ENCODE data around the gene EDIL3.

Gene EDIL3

DNA sequence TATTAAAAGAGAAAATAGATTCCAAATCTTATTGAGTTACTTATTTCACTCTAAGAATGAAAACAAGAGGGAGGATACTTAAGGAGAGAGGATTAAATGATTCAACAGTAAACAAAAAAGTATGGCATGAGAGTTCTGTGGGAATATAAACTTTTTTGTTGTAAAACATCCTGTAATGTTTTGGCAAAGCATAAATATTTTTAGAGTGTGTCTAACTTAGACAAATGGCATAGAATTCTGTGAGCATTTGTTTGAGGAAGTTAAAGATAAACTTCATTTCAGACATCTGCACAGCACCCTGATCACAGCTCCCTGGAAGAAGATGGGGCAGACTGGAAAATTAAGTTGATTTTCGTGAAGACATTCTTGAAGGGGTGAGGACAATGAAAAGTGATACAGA lies 417.3 kb downstream of the EDIL3 start:
- no peak overlapping the region for H3K4me3 Mint-ChIP-seq
- CTCF ChIA-PET, result no interaction called here
- H3K27me3 Mint-ChIP-seq, result no peaks in the 10 kb centered on the region
- no peak for DNase-seq
- H3K36me3 Mint-ChIP-seq, result no peaks in the 10 kb centered on the region
- H3K27ac Mint-ChIP-seq, result no peak overlapping the region
- no peaks in the 10 kb centered on the region for H3K9me3 Mint-ChIP-seq
- H3K4me1 Mint-ChIP-seq, result no peaks in the 10 kb centered on the region

DNA sequence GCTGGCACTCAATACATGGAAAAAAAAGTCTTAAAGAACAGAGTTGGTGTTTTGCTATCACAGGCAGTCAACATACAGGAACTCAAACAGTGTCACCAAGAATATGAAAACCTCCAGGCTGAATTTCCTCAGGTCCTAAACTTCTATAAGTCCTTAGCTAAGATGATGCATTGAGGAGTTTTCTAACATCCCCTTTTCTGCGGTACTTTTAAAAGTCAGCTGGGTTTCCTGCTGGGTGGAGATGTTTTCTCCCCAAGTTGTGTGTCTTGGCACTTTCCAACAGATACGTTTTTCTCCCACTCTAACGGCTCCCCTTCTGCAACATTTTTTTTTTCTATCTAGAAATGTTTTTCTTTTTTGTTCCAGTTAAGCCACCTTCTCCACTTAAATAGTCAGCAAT lies 419.2 kb downstream of the EDIL3 start:
- CTCF ChIA-PET, result interaction anchor here (0.7 kb wide), 1 partner anchor 1571 kb away, joined by 3 read pairs; no protein-coding TSS in a partner anchor
- no peaks in the 10 kb centered on the region for H3K9me3 Mint-ChIP-seq
- no peak overlapping the region for H3K4me3 Mint-ChIP-seq
- H3K36me3 Mint-ChIP-seq, result no peaks in the 10 kb centered on the region
- no peak for DNase-seq
- H3K27ac Mint-ChIP-seq, result no peak overlapping the region
- H3K27me3 Mint-ChIP-seq, result no peaks in the 10 kb centered on the region
- no peaks in the 10 kb centered on the region for H3K4me1 Mint-ChIP-seq

DNA sequence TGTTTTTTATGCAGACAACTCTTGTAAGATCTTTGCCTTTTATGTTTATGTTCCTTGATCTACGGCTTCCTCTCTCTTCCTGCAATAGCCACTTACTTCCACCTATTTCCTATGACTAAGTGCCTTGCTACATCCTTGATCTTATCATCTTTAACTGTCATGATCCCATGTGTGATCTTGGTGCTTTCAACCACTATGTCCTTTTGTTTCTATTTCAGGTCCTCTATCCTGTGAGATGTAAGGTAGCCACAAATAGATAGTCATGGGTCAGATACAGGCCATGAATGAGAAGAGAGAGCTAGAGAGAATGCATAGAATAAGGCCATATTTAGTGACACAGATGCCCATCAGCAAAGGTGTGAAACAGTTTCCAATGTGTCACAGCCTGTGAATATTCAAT lies 420.4 kb downstream of the EDIL3 start:
- no peak for DNase-seq
- Mint-ChIP-seq H3K36me3 (no peaks in the 10 kb centered on the region), H3K27ac (no peak overlapping the region), H3K27me3 (no peaks in the 10 kb centered on the region), H3K9me3 (no peaks in the 10 kb centered on the region), H3K4me3 (no peak overlapping the region), H3K4me1 (no peaks in the 10 kb centered on the region)
- CTCF ChIA-PET, result no interaction called here

DNA sequence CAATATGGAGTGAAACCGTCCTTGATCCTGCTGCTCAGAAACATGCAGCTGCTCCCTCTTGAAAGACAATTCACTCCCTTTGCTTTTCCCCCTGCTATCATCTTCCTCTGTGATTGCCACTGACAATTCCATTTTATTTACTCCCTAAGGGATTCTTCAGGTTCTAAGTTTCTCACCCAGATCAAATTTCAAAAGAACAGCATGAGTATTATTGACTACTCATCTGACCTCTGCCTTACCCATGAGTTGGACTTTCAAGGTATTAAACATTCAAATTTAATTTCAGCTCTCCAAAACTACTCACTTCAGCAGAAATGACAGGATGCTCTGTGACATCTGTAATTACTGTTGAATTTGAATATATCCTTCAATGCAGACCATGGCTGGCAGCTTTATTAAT lies 427.5 kb downstream of the EDIL3 start:
- CTCF ChIA-PET, result no interaction called here
- Mint-ChIP-seq H3K9me3 (no peaks in the 10 kb centered on the region), H3K4me1 (no peaks in the 10 kb centered on the region), H3K4me3 (no peak overlapping the region), H3K27ac (no peak overlapping the region), H3K36me3 (no peaks in the 10 kb centered on the region), H3K27me3 (no peaks in the 10 kb centered on the region)
- DNase-seq, result no peak

DNA sequence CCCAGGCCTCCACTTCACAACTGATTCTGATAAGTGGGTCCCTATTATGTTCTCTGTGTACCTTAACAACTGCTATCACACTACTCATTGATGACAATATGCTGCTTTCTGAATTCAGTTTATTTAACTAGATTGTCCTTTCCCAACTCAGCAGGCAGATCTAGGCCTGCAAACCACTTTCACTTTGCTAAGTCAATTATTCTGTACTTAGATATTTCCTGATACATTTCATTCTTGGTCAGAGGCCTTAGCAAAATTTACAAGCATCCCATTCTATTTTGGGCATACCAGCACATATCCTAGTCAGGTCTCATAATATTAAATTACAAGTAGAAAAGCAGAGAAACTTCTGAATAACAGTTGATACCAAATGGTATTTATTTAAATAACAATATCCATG lies 428.3 kb downstream of the EDIL3 start:
- no peak overlapping the region for H3K4me3 Mint-ChIP-seq
- no peaks in the 10 kb centered on the region for H3K27me3 Mint-ChIP-seq
- H3K9me3 Mint-ChIP-seq, result no peaks in the 10 kb centered on the region
- H3K4me1 Mint-ChIP-seq, result no peaks in the 10 kb centered on the region
- CTCF ChIA-PET, result no interaction called here
- no peak overlapping the region for H3K27ac Mint-ChIP-seq
- DNase-seq, result no peak
- no peaks in the 10 kb centered on the region for H3K36me3 Mint-ChIP-seq

DNA sequence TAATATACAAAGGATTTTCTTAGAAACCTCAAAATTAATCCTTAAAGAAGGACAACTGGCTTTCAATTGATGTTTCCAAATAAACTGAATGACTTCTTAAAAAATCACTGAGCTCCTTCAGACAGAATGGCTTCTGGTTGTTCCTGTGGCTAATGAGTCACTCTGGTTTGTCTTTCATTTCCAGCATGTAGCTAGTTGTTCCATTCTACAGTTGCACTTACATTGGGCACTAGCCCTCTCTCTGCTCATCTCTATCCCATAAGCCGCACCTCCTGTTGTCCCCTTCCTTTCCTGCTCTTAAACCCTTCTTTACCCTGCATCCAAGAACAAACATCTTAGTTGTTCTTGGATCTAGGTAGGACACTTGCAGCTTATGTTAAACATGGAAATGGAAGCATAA lies 428.8 kb downstream of the EDIL3 start:
- DNase-seq, result no peak
- no peak overlapping the region for H3K4me3 Mint-ChIP-seq
- CTCF ChIA-PET, result no interaction called here
- H3K9me3 Mint-ChIP-seq, result no peaks in the 10 kb centered on the region
- H3K27ac Mint-ChIP-seq, result no peak overlapping the region
- no peaks in the 10 kb centered on the region for H3K4me1 Mint-ChIP-seq
- H3K36me3 Mint-ChIP-seq, result no peaks in the 10 kb centered on the region
- no peaks in the 10 kb centered on the region for H3K27me3 Mint-ChIP-seq

DNA sequence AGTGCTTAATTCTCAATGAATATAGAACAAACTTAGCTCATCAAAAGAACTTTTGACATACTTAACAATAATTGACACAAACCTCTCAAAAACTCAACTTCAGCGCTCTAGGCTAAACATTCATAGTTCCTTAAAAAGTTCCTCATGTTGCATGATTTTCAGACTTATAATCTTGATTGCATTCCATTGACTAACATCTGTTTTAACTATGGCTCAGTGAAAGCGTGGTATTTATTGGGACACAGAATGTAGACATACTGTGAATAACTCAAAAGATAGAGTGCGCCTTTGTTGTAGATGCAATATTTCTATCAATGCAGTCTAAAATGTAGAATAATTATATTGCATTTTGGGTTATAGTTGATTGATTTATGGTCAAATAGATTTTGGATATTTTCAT lies 436.9 kb downstream of the EDIL3 start:
- no peak for DNase-seq
- Mint-ChIP-seq H3K27ac (no peak overlapping the region), H3K9me3 (no peaks in the 10 kb centered on the region), H3K4me3 (no peak overlapping the region), H3K4me1 (no peaks in the 10 kb centered on the region), H3K27me3 (no peaks in the 10 kb centered on the region), H3K36me3 (no peaks in the 10 kb centered on the region)
- CTCF ChIA-PET, result no interaction called here

DNA sequence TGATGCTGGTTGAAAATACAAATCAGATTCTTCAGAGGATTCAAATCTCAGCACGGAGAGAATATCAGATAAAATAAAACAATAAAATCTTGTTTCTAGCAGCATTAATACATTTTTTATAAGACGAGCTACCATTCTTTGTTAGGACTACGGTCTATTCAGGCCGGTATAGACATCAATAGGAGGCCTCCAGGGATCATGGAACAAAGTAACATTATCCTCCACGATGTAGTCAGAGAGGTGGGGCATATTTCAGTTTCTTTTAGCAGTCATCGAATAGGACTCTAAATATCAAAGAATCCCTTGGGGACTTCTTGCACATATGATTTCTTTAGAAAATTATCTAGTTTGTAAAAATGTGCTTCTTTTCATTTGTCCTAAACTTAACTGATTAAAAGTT lies 438.2 kb downstream of the EDIL3 start:
- H3K27me3 Mint-ChIP-seq, result no peaks in the 10 kb centered on the region
- H3K27ac Mint-ChIP-seq, result no peak overlapping the region
- no peak for DNase-seq
- CTCF ChIA-PET, result no interaction called here
- no peaks in the 10 kb centered on the region for H3K4me1 Mint-ChIP-seq
- no peaks in the 10 kb centered on the region for H3K36me3 Mint-ChIP-seq
- H3K9me3 Mint-ChIP-seq, result no peaks in the 10 kb centered on the region
- no peak overlapping the region for H3K4me3 Mint-ChIP-seq

DNA sequence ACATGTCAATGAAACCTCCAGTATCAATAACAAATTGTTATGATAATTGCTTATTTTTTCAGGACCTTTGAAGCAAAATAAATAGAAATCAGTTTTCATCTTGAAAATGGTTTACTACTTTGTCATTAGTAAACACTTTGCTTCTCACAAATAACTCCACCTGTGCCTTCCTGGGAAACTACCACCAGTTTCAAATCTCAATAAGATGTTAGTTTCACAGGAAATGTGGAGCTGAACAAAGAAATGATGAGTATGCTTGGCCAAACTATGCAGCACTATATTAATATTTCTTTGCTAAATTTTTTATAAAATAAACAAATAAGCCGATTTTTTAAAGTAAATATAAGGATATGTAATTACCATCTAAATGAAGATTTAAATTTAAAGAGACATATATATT lies 442.5 kb downstream of the EDIL3 start:
- no peak overlapping the region for H3K4me3 Mint-ChIP-seq
- no peak for DNase-seq
- H3K9me3 Mint-ChIP-seq, result no peaks in the 10 kb centered on the region
- no peaks in the 10 kb centered on the region for H3K4me1 Mint-ChIP-seq
- no peaks in the 10 kb centered on the region for H3K36me3 Mint-ChIP-seq
- no peaks in the 10 kb centered on the region for H3K27me3 Mint-ChIP-seq
- CTCF ChIA-PET, result no interaction called here
- H3K27ac Mint-ChIP-seq, result no peak overlapping the region

DNA sequence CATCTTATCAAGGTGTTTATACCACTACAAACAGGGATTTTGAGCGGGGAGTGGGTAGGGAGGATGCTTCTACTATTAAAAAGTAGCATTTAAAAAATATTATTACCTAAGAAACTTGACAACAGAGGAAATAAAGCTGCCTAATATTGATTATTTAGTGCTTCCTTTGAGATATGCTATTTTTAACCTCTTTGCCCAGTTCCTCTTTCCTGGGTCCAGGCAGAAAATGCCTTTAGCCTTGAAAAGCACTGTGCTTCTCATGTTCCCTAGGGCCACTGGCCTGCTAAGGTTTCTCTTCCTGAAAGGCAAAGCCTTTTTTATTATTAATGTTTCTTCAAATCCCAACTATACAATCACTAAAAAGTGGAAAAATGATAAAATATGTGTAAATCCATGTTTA lies 446.8 kb downstream of the EDIL3 start:
- Mint-ChIP-seq H3K4me3 (no peak overlapping the region), H3K27me3 (no peaks in the 10 kb centered on the region), H3K36me3 (no peaks in the 10 kb centered on the region), H3K27ac (no peak overlapping the region), H3K4me1 (no peaks in the 10 kb centered on the region), H3K9me3 (no peaks in the 10 kb centered on the region)
- CTCF ChIA-PET, result interaction anchor here (0.7 kb wide), 1 partner anchor 10 kb away, joined by 5 read pairs; no protein-coding TSS in a partner anchor
- no peak for DNase-seq

DNA sequence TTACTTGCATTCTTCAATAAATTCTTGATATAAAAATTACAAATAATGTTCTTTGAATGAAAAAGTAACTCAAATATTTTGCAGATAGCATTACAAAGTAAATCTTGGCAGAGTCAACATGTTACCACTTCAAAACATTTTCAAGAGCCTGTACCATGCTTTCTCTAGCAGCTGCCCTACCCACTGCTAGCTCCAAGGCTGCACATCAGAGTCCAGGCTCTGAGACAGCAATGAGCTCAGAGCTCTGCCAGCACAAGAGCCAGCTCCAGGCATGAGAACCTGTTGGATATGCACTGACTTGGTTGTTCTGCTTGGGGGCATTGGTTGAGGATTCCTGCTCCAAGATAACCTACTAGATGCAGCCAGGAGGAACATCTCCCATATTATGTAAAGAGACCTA lies 452.7 kb downstream of the EDIL3 start:
- Mint-ChIP-seq H3K4me1 (no peaks in the 10 kb centered on the region), H3K9me3 (no peaks in the 10 kb centered on the region), H3K4me3 (no peak overlapping the region), H3K27me3 (peaks cover 3% of the 10 kb centered on the region), H3K27ac (no peak overlapping the region), H3K36me3 (no peaks in the 10 kb centered on the region)
- CTCF ChIA-PET, result no interaction called here
- no peak for DNase-seq

DNA sequence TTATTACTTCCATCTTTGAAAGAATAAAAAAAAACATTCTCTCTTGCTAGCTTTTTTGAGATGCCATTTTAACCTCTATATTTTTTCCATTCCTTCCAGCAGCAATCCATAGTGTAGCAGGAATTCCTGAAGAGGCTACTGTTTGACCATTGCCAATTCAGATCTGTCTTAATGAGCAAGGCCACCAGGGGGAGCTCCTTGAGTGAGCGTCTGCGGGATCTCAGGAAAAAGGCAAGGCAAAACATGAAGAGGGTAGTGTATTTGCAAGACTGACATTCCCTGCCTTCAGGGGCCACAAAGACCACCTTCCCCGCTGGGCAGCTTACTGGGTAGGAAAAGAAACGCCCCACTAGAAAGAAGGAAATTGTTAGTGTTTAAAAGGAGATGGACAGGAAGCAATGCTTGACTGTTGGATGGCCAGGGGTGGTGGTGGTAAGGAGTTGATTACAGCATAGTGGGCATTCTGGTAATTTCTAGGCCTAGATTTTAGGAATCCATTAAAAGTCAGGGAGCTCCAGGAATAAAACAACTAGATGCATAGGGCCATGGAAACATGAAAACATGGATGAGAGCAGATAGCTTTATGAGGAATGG lies 457.4 kb downstream of the EDIL3 start:
- H3K4me1 Mint-ChIP-seq, result no peaks in the 10 kb centered on the region
- no peak overlapping the region for H3K27ac Mint-ChIP-seq
- H3K27me3 Mint-ChIP-seq, result peaks cover 3% of the 10 kb centered on the region
- H3K9me3 Mint-ChIP-seq, result no peaks in the 10 kb centered on the region
- H3K4me3 Mint-ChIP-seq, result no peak overlapping the region
- no peaks in the 10 kb centered on the region for H3K36me3 Mint-ChIP-seq
- CTCF ChIA-PET, result interaction anchor here (0.9 to 1.7 kb wide), 5 partner anchors 11 to 119 kb away, joined by 3 to 6 read pairs (median 4); no protein-coding TSS in a partner anchor
- peak; percentile 45 for DNase-seq

DNA sequence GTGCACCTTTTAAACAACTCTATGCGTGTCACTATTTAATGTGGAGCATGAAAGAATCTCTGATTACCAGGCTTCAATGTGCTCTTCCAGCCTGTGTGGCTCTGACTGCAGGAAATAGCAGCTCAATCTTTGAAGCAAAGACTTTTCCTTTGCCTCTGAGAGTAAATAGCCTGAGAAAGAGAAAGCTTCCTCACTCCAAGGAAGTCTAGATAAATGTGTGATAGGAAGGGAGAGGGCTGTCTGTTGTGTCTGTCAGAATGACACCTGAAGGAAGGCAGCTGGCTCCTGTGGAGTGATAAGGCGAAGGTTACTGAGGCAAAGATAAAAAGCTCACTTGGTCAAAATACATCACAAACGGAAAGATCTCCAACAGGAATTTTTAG lies 458.7 kb downstream of the EDIL3 start:
- Mint-ChIP-seq H3K27ac (no peak overlapping the region), H3K9me3 (no peaks in the 10 kb centered on the region), H3K36me3 (no peaks in the 10 kb centered on the region), H3K4me1 (no peaks in the 10 kb centered on the region), H3K27me3 (peaks cover 3% of the 10 kb centered on the region), H3K4me3 (no peak overlapping the region)
- CTCF ChIA-PET, result no interaction called here
- no peak for DNase-seq

DNA sequence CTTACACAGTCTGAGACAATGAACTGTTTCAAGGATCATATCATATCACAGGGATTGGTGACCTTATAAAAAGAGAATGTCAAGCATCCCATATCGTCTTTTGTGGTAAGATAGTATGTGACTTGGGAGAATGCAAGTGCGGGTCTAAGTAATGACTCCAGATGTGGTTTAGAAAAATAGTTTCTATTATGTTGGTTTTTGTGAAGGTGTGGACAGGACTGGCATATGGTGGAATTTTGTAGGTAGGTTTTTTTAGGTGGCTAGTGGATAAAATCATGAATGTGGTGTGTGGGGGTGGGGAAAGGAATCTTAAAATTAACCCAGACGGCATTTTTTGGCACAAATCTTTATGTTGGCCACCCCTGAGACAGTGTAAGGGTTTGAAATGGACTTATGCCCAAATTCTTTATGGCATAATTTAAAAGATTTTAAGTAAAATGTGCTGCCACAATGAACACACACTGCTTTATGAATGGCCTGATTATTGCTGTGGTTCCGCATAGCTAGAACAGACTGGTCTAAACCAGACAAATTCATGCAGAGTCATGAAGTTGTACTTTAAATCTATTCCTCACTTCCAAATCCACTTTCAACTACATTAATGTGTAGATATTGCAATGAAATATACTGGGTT lies 459.2 kb downstream of the EDIL3 start:
- H3K36me3 Mint-ChIP-seq, result no peaks in the 10 kb centered on the region
- no peaks in the 10 kb centered on the region for H3K9me3 Mint-ChIP-seq
- H3K4me1 Mint-ChIP-seq, result no peaks in the 10 kb centered on the region
- no peak overlapping the region for H3K27ac Mint-ChIP-seq
- H3K27me3 Mint-ChIP-seq, result peaks cover 3% of the 10 kb centered on the region
- CTCF ChIA-PET, result no interaction called here
- no peak for DNase-seq
- H3K4me3 Mint-ChIP-seq, result no peak overlapping the region

DNA sequence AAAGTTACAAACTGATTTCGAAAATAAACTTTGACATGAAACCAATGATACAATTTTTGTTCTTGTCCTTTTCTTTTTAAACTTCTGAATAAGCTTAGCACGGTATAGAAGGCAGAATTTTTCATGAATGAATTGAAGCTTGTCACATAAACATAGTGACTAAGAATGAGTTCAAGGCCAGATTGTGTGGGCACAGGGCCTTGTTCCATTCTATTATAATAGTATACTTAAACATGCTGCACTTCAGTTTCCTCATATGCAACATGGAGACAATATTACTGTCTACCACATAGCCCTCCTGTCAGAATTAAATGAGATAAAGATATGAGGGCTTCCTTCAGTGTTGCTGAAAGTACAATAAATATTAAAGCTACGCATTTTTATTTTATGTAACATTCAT lies 459.8 kb downstream of the EDIL3 start:
- H3K36me3 Mint-ChIP-seq, result no peaks in the 10 kb centered on the region
- CTCF ChIA-PET, result no interaction called here
- no peak overlapping the region for H3K4me3 Mint-ChIP-seq
- no peak for DNase-seq
- no peak overlapping the region for H3K27ac Mint-ChIP-seq
- peaks cover 3% of the 10 kb centered on the region for H3K27me3 Mint-ChIP-seq
- no peaks in the 10 kb centered on the region for H3K4me1 Mint-ChIP-seq
- H3K9me3 Mint-ChIP-seq, result no peaks in the 10 kb centered on the region

DNA sequence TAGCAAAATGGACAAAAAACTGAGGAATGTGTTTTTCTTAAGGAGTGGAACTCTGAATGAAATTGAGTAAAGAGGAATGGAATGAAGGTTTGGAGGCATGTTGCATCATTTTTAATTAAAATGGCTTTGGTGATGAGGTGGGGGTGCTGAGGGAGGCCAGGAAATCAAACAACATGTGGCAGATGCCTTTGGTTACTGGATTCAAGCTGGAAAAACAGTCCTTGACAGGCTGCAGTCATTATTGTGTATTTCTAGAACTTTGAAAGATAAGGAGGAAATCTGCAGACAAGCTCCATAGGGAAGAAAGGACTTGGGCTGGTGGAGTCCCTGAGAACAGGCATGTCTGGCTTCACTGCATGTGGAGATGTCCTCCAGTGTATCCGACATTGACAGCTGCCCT lies 460.5 kb downstream of the EDIL3 start:
- no peak for DNase-seq
- Mint-ChIP-seq H3K27me3 (peaks cover 3% of the 10 kb centered on the region), H3K27ac (no peak overlapping the region), H3K4me3 (no peak overlapping the region), H3K9me3 (no peaks in the 10 kb centered on the region), H3K36me3 (no peaks in the 10 kb centered on the region), H3K4me1 (no peaks in the 10 kb centered on the region)
- CTCF ChIA-PET, result no interaction called here
